Brain microvascular endothelial cell (primary cell): ENCODE results near the gene PIGU.
"Not testable (repeated sequence)": the region's sequence is repeated elsewhere in the genome, so short reads cannot be mapped to it uniquely, and the experiment has no call there.

Experiments used
- DNase-seq: peaks from one replicate; pipeline ENCODE4 v3.0.0-alpha.2; 2020
- H3K27ac ChIP-seq: fragments of 250-450 bp; sonication (Bioruptor Pico); 2 replicates; pipeline ENCODE4 v1.5.1; 2020; ENCODE audit warnings: mild to moderate bottlenecking, moderate library complexity
- H3K27me3 ChIP-seq: fragments of 250-450 bp; sonication (Bioruptor Pico); replicated peaks from 2 replicates; pipeline ENCODE4 v1.5.1; 2020; ENCODE audit warnings: mild to moderate bottlenecking
- H3K36me3 ChIP-seq: fragments of 250-450 bp; sonication (Bioruptor Pico); replicated peaks from 2 replicates; pipeline ENCODE4 v1.5.1; 2020; ENCODE audit warnings: mild to moderate bottlenecking
- H3K4me3 ChIP-seq: 2 replicates; pipeline ENCODE4 v1.5.1; 2011; ENCODE audit warnings: low read depth, mild to moderate bottlenecking, control low read depth, low read length, moderate library complexity
- in situ Hi-C: cut with HindIII; loops from 2 replicates; pipeline ENCODE4 v1.10.0; 2017; ENCODE audit warnings: low sequenced_read_pairs, low pct_ligation_motif_present
- TF ChIP-seq, protein P1 (sequence below): IDR thresholded peaks from 2 replicates; pipeline ENCODE4 v1.5.1; 2011; ENCODE audit warnings: low read depth, mild to moderate bottlenecking, moderate library complexity, low read length, control low read depth, inconsistent platforms; ENCODE audit errors: missing control alignments

Gene PIGU, protein sequence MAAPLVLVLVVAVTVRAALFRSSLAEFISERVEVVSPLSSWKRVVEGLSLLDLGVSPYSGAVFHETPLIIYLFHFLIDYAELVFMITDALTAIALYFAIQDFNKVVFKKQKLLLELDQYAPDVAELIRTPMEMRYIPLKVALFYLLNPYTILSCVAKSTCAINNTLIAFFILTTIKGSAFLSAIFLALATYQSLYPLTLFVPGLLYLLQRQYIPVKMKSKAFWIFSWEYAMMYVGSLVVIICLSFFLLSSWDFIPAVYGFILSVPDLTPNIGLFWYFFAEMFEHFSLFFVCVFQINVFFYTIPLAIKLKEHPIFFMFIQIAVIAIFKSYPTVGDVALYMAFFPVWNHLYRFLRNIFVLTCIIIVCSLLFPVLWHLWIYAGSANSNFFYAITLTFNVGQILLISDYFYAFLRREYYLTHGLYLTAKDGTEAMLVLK

DNA sequence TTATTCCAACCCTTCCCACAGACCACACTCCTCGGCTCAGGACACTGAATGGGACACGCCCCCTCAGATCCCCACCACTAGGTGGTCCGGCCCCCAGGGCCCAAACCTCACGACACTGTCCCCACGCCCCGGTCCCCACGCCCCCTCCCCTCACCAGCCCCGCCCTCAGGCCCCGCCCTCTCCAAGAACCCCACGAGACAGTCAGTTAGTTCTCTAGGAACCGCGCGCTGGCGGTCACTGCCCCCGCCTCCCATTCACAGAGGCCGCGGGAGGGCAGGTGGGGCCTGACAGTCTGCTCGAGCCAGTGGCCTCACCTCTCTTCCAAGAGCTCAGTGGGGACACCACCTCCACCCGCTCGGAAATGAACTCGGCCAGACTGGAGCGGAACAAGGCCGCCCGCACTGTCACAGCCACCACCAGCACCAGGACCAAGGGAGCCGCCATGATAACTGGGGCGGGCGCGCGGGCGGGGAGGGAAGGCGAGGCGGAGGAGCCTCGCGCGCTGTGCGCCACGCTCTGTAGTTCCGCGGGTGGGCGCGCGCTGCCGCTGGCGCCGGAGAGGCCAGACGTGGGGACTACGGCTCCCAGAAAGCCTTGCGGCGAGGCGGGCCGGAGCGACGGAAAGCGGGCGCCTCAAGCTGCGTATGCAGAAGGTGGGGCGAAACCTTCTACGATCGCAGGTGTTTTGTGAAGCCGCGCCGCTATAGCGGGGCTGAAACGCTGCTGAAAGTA is at the start of gene PIGU:
Gene PIGU (minus strand): TSS at position 451 of the 732 bp plus-strand sequence. CDS start 7 bp downstream, at position 444.
- no peaks in the 10 kb centered on the region for H3K27me3 ChIP-seq
- peak within 1 kb of the TSS; percentile 87 for H3K4me3 ChIP-seq
- H3K36me3 ChIP-seq: no peaks in the 10 kb centered on the region
- TF ChIP-seq, protein P1, sequence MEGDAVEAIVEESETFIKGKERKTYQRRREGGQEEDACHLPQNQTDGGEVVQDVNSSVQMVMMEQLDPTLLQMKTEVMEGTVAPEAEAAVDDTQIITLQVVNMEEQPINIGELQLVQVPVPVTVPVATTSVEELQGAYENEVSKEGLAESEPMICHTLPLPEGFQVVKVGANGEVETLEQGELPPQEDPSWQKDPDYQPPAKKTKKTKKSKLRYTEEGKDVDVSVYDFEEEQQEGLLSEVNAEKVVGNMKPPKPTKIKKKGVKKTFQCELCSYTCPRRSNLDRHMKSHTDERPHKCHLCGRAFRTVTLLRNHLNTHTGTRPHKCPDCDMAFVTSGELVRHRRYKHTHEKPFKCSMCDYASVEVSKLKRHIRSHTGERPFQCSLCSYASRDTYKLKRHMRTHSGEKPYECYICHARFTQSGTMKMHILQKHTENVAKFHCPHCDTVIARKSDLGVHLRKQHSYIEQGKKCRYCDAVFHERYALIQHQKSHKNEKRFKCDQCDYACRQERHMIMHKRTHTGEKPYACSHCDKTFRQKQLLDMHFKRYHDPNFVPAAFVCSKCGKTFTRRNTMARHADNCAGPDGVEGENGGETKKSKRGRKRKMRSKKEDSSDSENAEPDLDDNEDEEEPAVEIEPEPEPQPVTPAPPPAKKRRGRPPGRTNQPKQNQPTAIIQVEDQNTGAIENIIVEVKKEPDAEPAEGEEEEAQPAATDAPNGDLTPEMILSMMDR: no peak
- DNase-seq: peak; percentile 91
- in situ Hi-C loops: no loop called here
- H3K27ac ChIP-seq: peak within 1 kb of the TSS; percentile 63

GRCh38 chr20:34724172-34724571 is 47.3 kb upstream of the PIGU start:
- Histone ChIP-seq H3K4me3 (no peak overlapping the region), H3K27ac (no peak overlapping the region), H3K36me3 (peaks cover 25% of the 10 kb centered on the region), H3K27me3 (no peaks in the 10 kb centered on the region)
- no peak for DNase-seq
- in situ Hi-C loops: no loop called here
- TF ChIP-seq, protein P1: no peak

- H3K27ac ChIP-seq, H3K4me3 ChIP-seq, in situ Hi-C loops, H3K27me3 ChIP-seq, DNase-seq: not testable (repeated sequence)
- peaks cover 25% of the 10 kb centered on the region for H3K36me3 ChIP-seq
Measured at GRCh38 chr20:34722560-34722959, 45.7 kb upstream of the PIGU start.

DNA sequence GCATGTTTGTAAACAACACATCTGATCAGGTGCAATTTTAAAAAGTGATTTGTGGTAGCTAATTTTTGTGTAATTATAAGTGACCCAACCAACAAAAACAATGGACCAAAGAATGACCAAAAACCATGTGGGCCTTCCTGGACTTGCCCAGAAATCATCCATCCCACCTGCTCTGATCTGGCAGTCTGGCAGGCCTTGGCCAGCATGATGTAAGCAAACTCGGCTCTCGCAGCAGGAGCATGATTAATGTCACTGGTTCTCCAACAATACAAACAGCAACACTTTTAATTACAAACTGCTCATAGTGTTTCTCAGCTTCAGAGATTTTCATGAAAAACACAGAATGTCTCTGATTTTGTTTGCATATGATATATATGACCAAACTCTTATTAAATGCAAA is 43.4 kb upstream of the PIGU start:
- no peak overlapping the region for H3K27ac ChIP-seq
- TF ChIP-seq, protein P1: no peak
- H3K4me3 ChIP-seq: no peak overlapping the region
- DNase-seq: no peak
- in situ Hi-C loops: no loop called here
- peaks cover 15% of the 10 kb centered on the region for H3K36me3 ChIP-seq
- H3K27me3 ChIP-seq: no peaks in the 10 kb centered on the region

- peaks cover 12% of the 10 kb centered on the region for H3K36me3 ChIP-seq
- H3K27ac ChIP-seq, H3K4me3 ChIP-seq, in situ Hi-C loops, DNase-seq, H3K27me3 ChIP-seq: not testable (repeated sequence)
Measured at GRCh38 chr20:34719242-34720017, 42.5 kb upstream of the PIGU start.

DNA sequence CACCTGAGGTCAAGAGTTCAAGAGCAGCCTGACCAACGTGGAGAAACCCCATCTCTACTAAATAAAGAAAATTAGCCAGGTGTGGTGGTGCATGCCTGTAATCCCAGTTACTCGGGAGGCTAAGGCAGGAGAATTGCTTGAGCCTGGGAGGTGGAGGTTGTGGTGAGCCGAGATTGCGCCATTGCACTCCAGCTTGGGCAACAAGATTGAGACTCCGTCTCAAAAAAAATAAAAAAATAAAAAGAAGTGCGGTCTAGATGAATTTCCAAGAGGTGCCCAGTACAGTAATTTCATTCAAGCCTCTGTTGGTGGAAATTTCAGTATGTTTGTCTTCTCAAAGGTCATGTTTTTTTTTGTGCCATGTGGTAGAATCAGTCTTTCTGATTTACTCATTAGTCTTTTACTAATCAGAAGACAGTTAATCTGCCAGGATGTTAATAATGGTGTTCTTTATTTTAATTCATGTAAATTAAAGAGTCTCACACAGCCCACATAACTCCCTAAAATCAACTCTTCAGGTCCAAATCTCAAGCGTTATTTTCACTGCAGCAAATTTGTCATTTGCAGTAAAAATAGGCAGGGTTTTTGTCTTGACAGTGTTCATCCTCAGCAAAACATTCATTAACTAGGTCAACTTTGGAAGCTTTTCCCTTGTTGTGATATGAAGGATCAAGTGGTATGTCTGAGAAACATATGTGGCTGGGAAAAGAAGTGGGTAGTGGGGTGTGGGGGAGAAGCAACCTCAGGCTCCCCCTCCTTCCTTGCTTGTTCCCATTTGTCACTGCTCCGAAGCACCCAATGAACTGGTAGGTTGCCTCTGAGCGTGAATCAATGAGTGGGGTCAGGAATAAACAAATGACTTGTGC is 40.6 kb upstream of the PIGU start:
- in situ Hi-C loops: no loop called here
- Histone ChIP-seq H3K36me3 (peaks cover 8% of the 10 kb centered on the region), H3K4me3 (no peak overlapping the region), H3K27me3 (no peaks in the 10 kb centered on the region), H3K27ac (no peak overlapping the region)
- TF ChIP-seq, protein P1: no peak
- no peak for DNase-seq
